ENCODE data around the gene JARID2. TPM values are rescaled to one million over a fixed set of nuclear protein-coding genes. Genes with fewer than 3 reads are reported as not detected.

JARID2 gene
- polyA plus RNA-seq, 1 of the 3 experiments (the other 2 are of a cell fraction) = 3.4 TPM

DNA sequence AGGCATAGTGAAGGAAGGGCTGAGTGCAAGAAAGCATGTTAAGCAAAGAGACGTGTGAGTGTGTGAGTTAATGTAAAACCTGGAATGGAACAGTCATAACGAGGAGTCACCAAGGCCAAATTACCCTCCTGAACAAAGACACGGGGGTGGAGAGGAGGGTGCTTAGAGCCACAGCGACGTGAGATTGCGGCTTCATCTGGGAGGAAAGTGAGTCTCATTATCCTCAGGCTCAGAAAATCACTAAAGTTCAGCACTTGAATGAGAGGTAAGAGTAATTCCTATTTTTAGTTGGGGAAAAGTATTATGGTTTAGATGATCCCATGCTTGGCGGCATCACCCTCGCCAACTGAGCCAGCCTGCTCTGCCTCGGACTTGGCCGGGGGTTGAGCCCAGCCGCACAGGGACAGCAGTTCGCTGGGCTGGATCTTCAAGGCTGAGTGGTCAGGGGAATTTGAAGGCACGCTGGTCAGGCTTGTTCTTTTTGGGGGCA lies 280.4 kb downstream of the JARID2 start:
- H3K4me3 ChIP-seq (ENCODE audit: low read depth in 2 of 2, low read length in 1 of 2) = no peak overlapping the region
- no peak overlapping the region for H3K9ac ChIP-seq
- no peaks in the 10 kb centered on the region for H3K79me2 ChIP-seq (ENCODE audit: insufficient read depth)
- ChIA-PET CTCF (no interaction called here), POLR2A (no interaction called here)
- H3K9me2 ChIP-seq = no peaks in the 10 kb centered on the region
- H3F3A ChIP-seq (replicated peaks; ENCODE audit: insufficient read depth) = no peaks in the 10 kb centered on the region
- no peaks in the 10 kb centered on the region for H4K20me1 ChIP-seq (ENCODE audit: insufficient read depth)
- peaks cover 9 to 30% of the 10 kb centered on the region in 2 experiments for H3K36me3 ChIP-seq (replicated peaks in 1 of 2; ENCODE audit: control insufficient read depth in 1 of 2, insufficient read depth in 2 of 2, low read length in 1 of 2)
- H3K4me1 ChIP-seq (ENCODE audit: control insufficient read depth in 1 of 2, insufficient read depth in 2 of 2, low read depth in 1 of 2, low read length in 1 of 2) = no peaks in the 10 kb centered on the region; a peak in 1 of 4 replicates
- no peak overlapping the region for H3K27ac ChIP-seq (ENCODE audit: low read depth in 2 of 2, low read length in 1 of 2)
- no peak overlapping the region for H3K4me2 ChIP-seq
- 96% methylated on average over 12 of the region's 13 CpGs for WGBS (ENCODE audit: low lambda C conversion rate)
- no peak for TF ChIP-seq RCOR1 (IDR thresholded peaks at IDR 0.05; ENCODE audit: low read length)
- no peak for TF ChIP-seq USF1 (IDR thresholded peaks at IDR 0.05; ENCODE audit: borderline replicate concordance, low read depth)
- TF ChIP-seq EP300 (IDR thresholded peaks at IDR 0.05; ENCODE audit: borderline replicate concordance in 1 of 2, low read depth in 1 of 2, low read length in 1 of 2) = no peak
- TF ChIP-seq REST (IDR thresholded peaks at IDR 0.05; ENCODE audit: low read depth, low read length) = no peak
- no peak for TF ChIP-seq CHD2 (IDR thresholded peaks at IDR 0.05; ENCODE audit: low read length, partially characterized antibody)
- TF ChIP-seq, protein P1, sequence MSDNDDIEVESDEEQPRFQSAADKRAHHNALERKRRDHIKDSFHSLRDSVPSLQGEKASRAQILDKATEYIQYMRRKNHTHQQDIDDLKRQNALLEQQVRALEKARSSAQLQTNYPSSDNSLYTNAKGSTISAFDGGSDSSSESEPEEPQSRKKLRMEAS (IDR thresholded peaks at IDR 0.05; ENCODE audit: low read depth) = no peak
- no peak for TF ChIP-seq EZH2phosphoT487 (IDR thresholded peaks at IDR 0.05; ENCODE audit: borderline replicate concordance, low read depth)
- no peak for TF ChIP-seq MEF2A (IDR thresholded peaks at IDR 0.05; ENCODE audit: borderline replicate concordance, low read depth)
- TF ChIP-seq, protein P2, sequence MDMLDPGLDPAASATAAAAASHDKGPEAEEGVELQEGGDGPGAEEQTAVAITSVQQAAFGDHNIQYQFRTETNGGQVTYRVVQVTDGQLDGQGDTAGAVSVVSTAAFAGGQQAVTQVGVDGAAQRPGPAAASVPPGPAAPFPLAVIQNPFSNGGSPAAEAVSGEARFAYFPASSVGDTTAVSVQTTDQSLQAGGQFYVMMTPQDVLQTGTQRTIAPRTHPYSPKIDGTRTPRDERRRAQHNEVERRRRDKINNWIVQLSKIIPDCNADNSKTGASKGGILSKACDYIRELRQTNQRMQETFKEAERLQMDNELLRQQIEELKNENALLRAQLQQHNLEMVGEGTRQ (IDR thresholded peaks at IDR 0.05; ENCODE audit: borderline replicate concordance, low read depth, low read length) = no peak
- no peak for TF ChIP-seq TCF12 (IDR thresholded peaks at IDR 0.05)
- no peak for TF ChIP-seq SMC3 (IDR thresholded peaks at IDR 0.05; ENCODE audit: low read depth, low read length)
- no peak for TF ChIP-seq ZBTB33 (IDR thresholded peaks at IDR 0.05; ENCODE audit: borderline replicate concordance, low read depth)
- TF ChIP-seq TAF1 (IDR thresholded peaks at IDR 0.05; ENCODE audit: borderline replicate concordance, low read depth, low read length) = no peak
- TF ChIP-seq, protein P3, sequence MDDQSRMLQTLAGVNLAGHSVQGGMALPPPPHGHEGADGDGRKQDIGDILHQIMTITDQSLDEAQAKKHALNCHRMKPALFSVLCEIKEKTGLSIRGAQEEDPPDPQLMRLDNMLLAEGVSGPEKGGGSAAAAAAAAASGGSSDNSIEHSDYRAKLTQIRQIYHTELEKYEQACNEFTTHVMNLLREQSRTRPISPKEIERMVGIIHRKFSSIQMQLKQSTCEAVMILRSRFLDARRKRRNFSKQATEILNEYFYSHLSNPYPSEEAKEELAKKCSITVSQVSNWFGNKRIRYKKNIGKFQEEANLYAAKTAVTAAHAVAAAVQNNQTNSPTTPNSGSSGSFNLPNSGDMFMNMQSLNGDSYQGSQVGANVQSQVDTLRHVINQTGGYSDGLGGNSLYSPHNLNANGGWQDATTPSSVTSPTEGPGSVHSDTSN (IDR thresholded peaks at IDR 0.05) = no peak
- no peak for TF ChIP-seq GATA2 (CRISPR knock-in tag; IDR thresholded peaks at IDR 0.05)
- H3K9me3 ChIP-seq = no peaks in the 10 kb centered on the region
- no peak overlapping the region for H2AFZ ChIP-seq (ENCODE audit: low read depth)
- DNase-seq = no peak
- no peaks in the 10 kb centered on the region for H3K27me3 ChIP-seq (ENCODE audit: insufficient read depth)

Data from SK-N-SH (cell line).